ENCODE measurements around the gene YPEL1. TPM values are rescaled to one million over a fixed set of nuclear protein-coding genes. Genes with fewer than 3 reads are reported as not detected.

The YPEL1 gene
- polyA plus RNA-seq, 2 donors, result 0.96 to 1.3 TPM

DNA sequence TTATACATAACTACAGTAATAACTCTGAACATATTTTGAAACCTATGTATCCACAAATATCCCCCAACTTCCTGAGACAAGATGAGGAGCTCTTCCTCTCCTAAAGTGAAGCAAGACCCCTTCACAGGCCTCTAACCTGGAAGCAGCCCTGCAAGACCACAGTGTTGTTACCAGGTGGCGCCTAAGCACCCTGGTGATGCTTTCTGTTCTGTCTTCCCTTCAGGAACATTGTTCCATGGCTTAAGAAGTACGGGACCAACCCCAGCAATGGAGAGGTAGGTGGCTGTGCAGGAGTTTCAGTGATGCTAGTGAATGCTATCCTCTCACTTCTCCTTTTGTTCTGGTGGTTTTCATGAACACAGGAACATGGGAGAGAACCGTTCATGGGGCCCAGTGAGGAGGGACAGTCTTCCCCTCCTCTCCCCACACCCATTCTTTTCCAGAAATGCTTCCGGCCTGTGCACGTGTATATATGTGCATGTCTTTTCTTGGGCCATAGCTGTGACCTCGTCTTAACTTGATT lies 63.4 kb downstream of the YPEL1 start:
- Histone ChIP-seq H3K27me3 (ENCODE audit: control insufficient read depth in 1 of 2, insufficient read depth in 2 of 2, low read length in 2 of 2) (no peaks in the 10 kb centered on the region), H3K4me3 (ENCODE audit: low read depth in 1 of 2, low read length in 2 of 2) (no peak overlapping the region), H3K9me3 (ENCODE audit: control insufficient read depth in 2 of 2, insufficient read depth in 1 of 2, low read depth in 1 of 2, low read length in 1 of 2) (no peaks in the 10 kb centered on the region), H3K4me1 (ENCODE audit: control insufficient read depth in 2 of 2, insufficient read depth in 2 of 2, low read length in 1 of 2) (peaks cover 0 to 8% of the 10 kb centered on the region in 2 donors), H3K27ac (ENCODE audit: low read depth in 2 of 2, low read length in 1 of 2) (peak overlapping the region in 1 of 2 donors; percentile 53), H3K36me3 (ENCODE audit: control insufficient read depth in 2 of 2, insufficient read depth in 2 of 2, low read length in 1 of 2) (peaks cover 21 to 36% of the 10 kb centered on the region in 2 donors)
- WGBS, 2 donors, result 82 to 84% methylated on average over 6 of the region's 6 CpGs

DNA sequence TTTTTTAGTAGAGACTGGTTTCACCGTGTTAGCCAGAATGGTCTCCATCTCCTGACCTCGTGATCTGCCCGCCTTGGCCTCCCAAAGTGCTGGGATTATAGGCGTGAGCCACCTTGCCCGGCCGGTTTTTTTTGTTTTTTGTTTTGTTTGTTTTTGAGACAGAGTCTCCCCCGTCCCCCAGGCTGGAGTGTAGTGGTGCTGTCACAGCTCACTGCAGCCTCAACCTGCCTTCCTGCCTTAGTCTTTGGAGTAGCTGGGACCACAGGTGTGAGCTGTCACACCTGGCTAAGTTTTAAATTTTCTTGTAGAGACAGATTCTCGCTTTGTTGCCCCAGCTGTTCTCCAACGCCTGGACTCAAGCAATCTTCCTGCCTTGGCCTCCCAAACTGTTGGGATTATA lies 66.6 kb downstream of the YPEL1 start:
- Histone ChIP-seq H3K4me1 (ENCODE audit: control insufficient read depth in 2 of 2, insufficient read depth in 2 of 2, low read length in 1 of 2) (peaks cover 0 to 8% of the 10 kb centered on the region in 2 donors), H3K27ac (ENCODE audit: low read depth in 2 of 2, low read length in 1 of 2) (peak overlapping the region; percentile 24 to 86)
- WGBS, 2 donors, result 52 to 57% methylated on average over 8 to 9 of the region's 9 CpGs

DNA sequence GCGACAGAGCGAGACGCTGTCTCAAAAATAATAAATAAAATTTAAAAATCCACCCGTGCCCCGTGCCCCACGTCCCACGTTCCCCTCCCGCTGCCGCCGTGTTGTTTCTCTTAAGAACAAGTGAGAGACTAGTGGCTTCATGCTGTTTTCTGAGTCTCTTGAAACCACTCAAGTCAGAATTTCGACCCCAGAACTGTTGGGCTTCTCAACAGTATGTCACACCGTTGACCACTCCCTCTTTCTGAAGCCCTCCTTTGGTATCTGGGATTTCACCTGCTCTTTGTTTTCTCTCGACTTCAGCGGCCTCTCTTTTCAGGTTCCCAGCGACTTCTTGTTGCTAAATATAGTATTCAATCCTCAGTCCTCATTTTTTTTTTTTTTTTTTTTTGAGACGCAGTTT lies 68.8 kb downstream of the YPEL1 start:
- no peaks in the 10 kb centered on the region for H3K9me3 ChIP-seq (ENCODE audit: control insufficient read depth in 2 of 2, insufficient read depth in 1 of 2, low read depth in 1 of 2, low read length in 1 of 2)
- peaks cover 0 to 7% of the 10 kb centered on the region in 2 donors for H3K36me3 ChIP-seq (ENCODE audit: control insufficient read depth in 2 of 2, insufficient read depth in 2 of 2, low read length in 1 of 2)
- peak overlapping the region in 1 of 2 donors; percentile 62 for H3K27ac ChIP-seq (ENCODE audit: low read depth in 2 of 2, low read length in 1 of 2)
- H3K27me3 ChIP-seq (ENCODE audit: control insufficient read depth in 1 of 2, insufficient read depth in 2 of 2, low read length in 2 of 2), result no peaks in the 10 kb centered on the region
- peak overlapping the region; percentile 65 to 79 for H3K4me3 ChIP-seq (ENCODE audit: low read depth in 1 of 2, low read length in 2 of 2)
- H3K4me1 ChIP-seq (ENCODE audit: control insufficient read depth in 2 of 2, insufficient read depth in 2 of 2, low read length in 1 of 2), result no peaks in the 10 kb centered on the region
- WGBS, 2 donors, result 43 to 51% methylated on average over 16 of the region's 16 CpGs

More for the DNA sequence above, 66.6 kb downstream of the YPEL1 start:
- Histone ChIP-seq H3K9me3 (ENCODE audit: control insufficient read depth in 2 of 2, insufficient read depth in 1 of 2, low read depth in 1 of 2, low read length in 1 of 2) (no peaks in the 10 kb centered on the region), H3K36me3 (ENCODE audit: control insufficient read depth in 2 of 2, insufficient read depth in 2 of 2, low read length in 1 of 2) (peaks cover 10 to 23% of the 10 kb centered on the region in 2 donors), H3K4me3 (ENCODE audit: low read depth in 1 of 2, low read length in 2 of 2) (no peak overlapping the region), H3K27me3 (ENCODE audit: control insufficient read depth in 1 of 2, insufficient read depth in 2 of 2, low read length in 2 of 2) (no peaks in the 10 kb centered on the region)

DNA sequence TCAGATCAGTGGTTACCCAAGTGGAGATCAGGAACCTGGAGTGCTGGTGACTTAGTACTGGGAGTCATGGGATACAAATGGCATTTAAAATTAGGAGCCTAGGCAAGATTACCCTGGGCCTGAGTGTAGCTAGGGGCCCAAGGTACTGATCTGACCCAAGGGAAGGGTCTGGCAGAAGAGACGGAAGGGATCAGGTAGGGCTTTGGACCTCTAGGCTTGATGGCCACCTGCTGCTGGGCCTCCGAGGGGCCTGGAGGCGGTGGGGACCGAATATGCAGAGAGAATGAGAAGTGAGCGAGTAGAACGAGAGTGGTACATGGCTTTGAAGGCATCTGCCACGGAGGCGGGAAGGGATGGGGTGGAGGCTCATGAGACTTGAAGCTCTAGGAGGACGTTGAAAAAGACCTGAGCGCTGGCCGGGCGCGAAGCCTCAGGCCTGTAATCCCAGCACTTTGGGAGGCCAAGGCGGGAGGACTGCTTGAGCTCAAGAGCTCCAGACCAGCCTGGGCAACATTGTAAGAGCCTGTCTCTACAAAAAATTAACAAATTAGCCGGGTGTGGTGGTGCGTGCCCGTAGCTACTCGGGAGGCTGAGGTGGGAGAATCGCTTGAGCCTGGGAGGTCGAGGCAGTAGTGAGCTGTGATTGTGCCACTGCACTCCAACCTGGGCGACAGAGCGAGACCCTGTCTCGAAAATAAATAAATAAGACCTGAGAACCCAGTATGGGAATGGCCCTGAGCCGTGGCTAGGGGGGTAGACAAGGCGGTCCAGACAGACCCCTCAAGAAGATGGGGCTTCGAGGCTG lies 70.3 kb downstream of the YPEL1 start:
- Histone ChIP-seq H3K27me3 (ENCODE audit: control insufficient read depth in 1 of 2, insufficient read depth in 2 of 2, low read length in 2 of 2) (no peaks in the 10 kb centered on the region), H3K4me3 (ENCODE audit: low read depth in 1 of 2, low read length in 2 of 2) (peak overlapping the region; percentile 65 to 79), H3K36me3 (ENCODE audit: control insufficient read depth in 2 of 2, insufficient read depth in 2 of 2, low read length in 1 of 2) (no peaks in the 10 kb centered on the region), H3K27ac (ENCODE audit: low read depth in 2 of 2, low read length in 1 of 2) (peak overlapping the region; percentile 96 to 99), H3K4me1 (ENCODE audit: control insufficient read depth in 2 of 2, insufficient read depth in 2 of 2, low read length in 1 of 2) (no peaks in the 10 kb centered on the region), H3K9me3 (ENCODE audit: control insufficient read depth in 2 of 2, insufficient read depth in 1 of 2, low read depth in 1 of 2, low read length in 1 of 2) (no peaks in the 10 kb centered on the region)
- 73 to 74% methylated on average over 26 of the region's 26 CpGs for WGBS, 2 donors

DNA sequence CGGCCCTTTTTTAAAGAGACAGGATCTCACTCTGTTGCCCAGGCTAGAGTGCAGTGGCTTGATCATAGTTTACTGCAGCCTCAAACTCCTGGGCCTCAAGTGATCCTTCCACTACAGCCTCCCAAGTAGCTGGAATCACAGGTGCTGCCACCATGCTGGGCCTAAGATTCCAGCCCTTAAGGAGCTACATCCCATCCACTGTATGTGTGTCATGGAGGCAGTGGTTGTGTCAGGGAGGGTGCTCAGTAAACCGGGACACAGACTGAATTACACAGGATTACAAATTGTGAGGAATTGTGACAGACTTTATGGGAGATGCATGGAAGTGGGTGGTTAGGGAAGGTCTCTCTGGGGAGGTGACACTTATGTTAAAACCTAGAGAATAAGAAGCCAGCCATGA lies 71.9 kb downstream of the YPEL1 start:
- Histone ChIP-seq H3K4me3 (ENCODE audit: low read depth in 1 of 2, low read length in 2 of 2) (no peak overlapping the region), H3K36me3 (ENCODE audit: control insufficient read depth in 2 of 2, insufficient read depth in 2 of 2, low read length in 1 of 2) (no peaks in the 10 kb centered on the region), H3K9me3 (ENCODE audit: control insufficient read depth in 2 of 2, insufficient read depth in 1 of 2, low read depth in 1 of 2, low read length in 1 of 2) (no peaks in the 10 kb centered on the region), H3K4me1 (ENCODE audit: control insufficient read depth in 2 of 2, insufficient read depth in 2 of 2, low read length in 1 of 2) (no peaks in the 10 kb centered on the region), H3K27me3 (ENCODE audit: control insufficient read depth in 1 of 2, insufficient read depth in 2 of 2, low read length in 2 of 2) (no peaks in the 10 kb centered on the region), H3K27ac (ENCODE audit: low read depth in 2 of 2, low read length in 1 of 2) (no peak overlapping the region)
- WGBS, 2 donors, result 90 to 95% methylated on average over 2 of the region's 2 CpGs

DNA sequence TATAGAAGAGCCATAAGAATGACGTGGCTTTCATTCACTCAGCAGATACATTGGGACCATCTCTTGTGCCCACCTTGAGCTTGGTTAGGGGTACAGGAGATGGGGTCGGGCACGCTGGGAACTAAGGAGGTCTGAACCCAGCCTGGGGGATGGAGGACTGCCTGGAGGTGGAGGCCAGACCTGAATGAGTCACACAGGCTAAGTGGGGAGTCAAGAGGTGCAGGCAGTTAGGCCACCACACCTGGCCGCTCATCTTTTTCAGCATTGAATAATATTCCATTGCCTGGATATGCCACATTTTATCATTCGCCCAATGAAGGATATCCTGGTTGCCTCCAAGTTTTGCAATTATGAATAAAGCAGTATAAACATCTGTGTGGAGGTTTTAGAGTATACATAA lies 73.6 kb downstream of the YPEL1 start:
- 89 to 94% methylated on average over 5 of the region's 5 CpGs for WGBS, 2 donors
- no peaks in the 10 kb centered on the region for H3K4me1 ChIP-seq (ENCODE audit: control insufficient read depth in 2 of 2, insufficient read depth in 2 of 2, low read length in 1 of 2)
- H3K27ac ChIP-seq (ENCODE audit: low read depth in 2 of 2, low read length in 1 of 2), result no peak overlapping the region
- H3K9me3 ChIP-seq (ENCODE audit: control insufficient read depth in 2 of 2, insufficient read depth in 1 of 2, low read depth in 1 of 2, low read length in 1 of 2), result no peaks in the 10 kb centered on the region
- no peaks in the 10 kb centered on the region for H3K36me3 ChIP-seq (ENCODE audit: control insufficient read depth in 2 of 2, insufficient read depth in 2 of 2, low read length in 1 of 2)
- no peak overlapping the region for H3K4me3 ChIP-seq (ENCODE audit: low read depth in 1 of 2, low read length in 2 of 2)
- no peaks in the 10 kb centered on the region for H3K27me3 ChIP-seq (ENCODE audit: control insufficient read depth in 1 of 2, insufficient read depth in 2 of 2, low read length in 2 of 2)

DNA sequence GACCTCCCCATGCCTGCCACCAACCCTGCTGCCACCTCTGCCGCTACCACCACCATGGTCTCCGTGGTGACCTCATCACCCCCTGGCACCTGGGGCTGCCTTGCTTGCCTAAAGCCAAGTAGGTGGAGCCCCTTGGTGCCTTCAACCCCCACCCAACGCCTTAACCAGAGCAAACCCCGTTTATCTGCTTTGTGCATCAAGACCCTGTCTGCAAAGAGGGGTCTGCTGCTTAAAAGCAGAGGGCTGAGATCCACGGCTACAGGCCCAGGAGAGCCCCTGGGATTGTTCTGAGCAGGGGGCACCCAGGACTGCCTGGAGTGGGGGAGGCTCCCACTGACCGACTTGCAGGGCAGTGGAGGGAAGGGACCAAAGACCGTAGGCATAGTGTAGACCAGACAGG lies 74.7 kb downstream of the YPEL1 start:
- WGBS, 2 donors, result 67 to 79% methylated on average over 7 of the region's 7 CpGs

DNA sequence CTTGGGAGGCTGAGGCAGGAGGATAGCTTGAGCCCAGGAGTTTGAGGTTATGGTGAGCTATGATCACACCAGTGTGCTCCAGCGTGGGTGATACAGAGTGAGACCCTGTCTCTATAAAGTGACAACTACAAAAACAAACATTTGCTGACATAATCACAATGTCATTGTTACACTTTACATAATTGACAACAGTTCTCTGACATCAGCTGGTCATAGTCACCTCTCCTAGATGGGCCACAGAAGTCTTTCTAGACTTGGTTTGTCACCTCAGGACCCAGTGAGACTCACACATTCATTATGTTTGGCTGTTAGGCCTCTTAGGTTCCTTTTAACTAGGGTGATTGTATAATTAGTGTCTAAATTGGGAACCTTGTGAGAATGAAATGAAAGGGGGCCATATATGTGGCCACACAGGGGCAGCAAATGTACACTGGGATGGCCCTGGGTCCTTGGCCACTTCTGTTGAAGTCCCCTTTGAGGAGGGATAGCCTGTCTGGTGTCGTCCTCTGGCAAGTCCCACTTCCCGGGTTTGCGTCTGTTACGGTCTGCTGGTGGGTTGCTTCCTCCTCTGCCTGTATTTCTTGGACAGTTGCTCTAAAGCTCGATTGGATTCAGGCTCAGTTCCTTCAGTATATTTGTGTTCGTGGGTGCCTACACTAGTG lies 75.6 kb downstream of the YPEL1 start:
- H3K27ac ChIP-seq (ENCODE audit: low read depth in 2 of 2, low read length in 1 of 2), result no peak overlapping the region
- H3K4me1 ChIP-seq (ENCODE audit: control insufficient read depth in 2 of 2, insufficient read depth in 2 of 2, low read length in 1 of 2), result peaks cover 0 to 2% of the 10 kb centered on the region in 2 donors
- no peaks in the 10 kb centered on the region for H3K9me3 ChIP-seq (ENCODE audit: control insufficient read depth in 2 of 2, insufficient read depth in 1 of 2, low read depth in 1 of 2, low read length in 1 of 2)
- H3K36me3 ChIP-seq (ENCODE audit: control insufficient read depth in 2 of 2, insufficient read depth in 2 of 2, low read length in 1 of 2), result no peaks in the 10 kb centered on the region
- H3K27me3 ChIP-seq (ENCODE audit: control insufficient read depth in 1 of 2, insufficient read depth in 2 of 2, low read length in 2 of 2), result no peaks in the 10 kb centered on the region
- no peak overlapping the region for H3K4me3 ChIP-seq (ENCODE audit: low read depth in 1 of 2, low read length in 2 of 2)
- 81 to 83% methylated on average over 7 of the region's 7 CpGs for WGBS, 2 donors

More for the DNA sequence above, 74.7 kb downstream of the YPEL1 start:
- Histone ChIP-seq H3K4me1 (ENCODE audit: control insufficient read depth in 2 of 2, insufficient read depth in 2 of 2, low read length in 1 of 2) (peaks cover 0 to 2% of the 10 kb centered on the region in 2 donors), H3K27ac (ENCODE audit: low read depth in 2 of 2, low read length in 1 of 2) (no peak overlapping the region), H3K27me3 (ENCODE audit: control insufficient read depth in 1 of 2, insufficient read depth in 2 of 2, low read length in 2 of 2) (no peaks in the 10 kb centered on the region), H3K9me3 (ENCODE audit: control insufficient read depth in 2 of 2, insufficient read depth in 1 of 2, low read depth in 1 of 2, low read length in 1 of 2) (no peaks in the 10 kb centered on the region), H3K4me3 (ENCODE audit: low read depth in 1 of 2, low read length in 2 of 2) (no peak overlapping the region), H3K36me3 (ENCODE audit: control insufficient read depth in 2 of 2, insufficient read depth in 2 of 2, low read length in 1 of 2) (no peaks in the 10 kb centered on the region)

DNA sequence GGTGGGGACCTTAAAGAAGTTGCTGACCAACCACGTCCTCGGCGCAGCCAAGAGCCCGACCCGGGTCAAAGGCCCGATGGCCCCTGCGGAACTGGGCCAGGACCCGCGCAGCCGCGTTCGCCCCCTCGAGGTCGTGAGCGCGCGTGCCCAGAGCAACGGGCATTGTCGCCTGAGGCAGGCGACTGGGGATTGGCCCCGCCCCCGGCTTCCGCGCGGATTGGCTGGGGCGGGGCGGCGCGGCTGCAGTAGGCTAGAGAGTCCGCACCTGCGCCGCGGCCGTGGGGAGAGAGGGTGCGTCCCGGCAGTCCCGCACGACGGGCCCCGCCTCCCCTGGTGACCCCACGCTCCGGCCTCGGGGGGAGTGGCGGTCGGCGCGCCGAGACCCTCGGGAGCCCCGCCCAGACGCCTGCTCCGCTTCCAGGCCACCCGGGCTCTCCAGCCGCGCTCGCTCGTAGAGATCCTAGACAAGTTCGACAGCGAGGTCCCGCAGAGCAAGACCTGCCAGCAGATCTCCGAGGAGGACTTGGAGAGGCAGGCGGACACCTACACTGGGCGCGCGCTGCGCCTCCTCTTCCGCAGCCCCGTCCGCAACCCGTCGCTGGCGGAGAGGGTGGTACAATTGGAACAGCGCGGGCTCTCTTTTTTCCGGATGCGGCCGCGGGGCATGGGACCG lies 78.1 kb downstream of the YPEL1 start:
- Histone ChIP-seq H3K9me3 (ENCODE audit: control insufficient read depth in 2 of 2, insufficient read depth in 1 of 2, low read depth in 1 of 2, low read length in 1 of 2) (no peaks in the 10 kb centered on the region), H3K27ac (ENCODE audit: low read depth in 2 of 2, low read length in 1 of 2) (peak overlapping the region; percentile 28 to 86), H3K4me1 (ENCODE audit: control insufficient read depth in 2 of 2, insufficient read depth in 2 of 2, low read length in 1 of 2) (peaks cover 0 to 2% of the 10 kb centered on the region in 2 donors), H3K36me3 (ENCODE audit: control insufficient read depth in 2 of 2, insufficient read depth in 2 of 2, low read length in 1 of 2) (no peaks in the 10 kb centered on the region), H3K4me3 (ENCODE audit: low read depth in 1 of 2, low read length in 2 of 2) (peak overlapping the region; percentile 58 to 60), H3K27me3 (ENCODE audit: control insufficient read depth in 1 of 2, insufficient read depth in 2 of 2, low read length in 2 of 2) (no peaks in the 10 kb centered on the region)
- 0 to 1% methylated on average over 49 to 79 of the region's 79 CpGs for WGBS, 2 donors
